ENCODE data around the gene HES2.

Gene HES2

GRCh38 chr1:6461538-6462411, 42.1 kb upstream of the HES2 start:
- Histone ChIP-seq H3K36me3 (replicated peaks) (peaks cover 17% of the 10 kb centered on the region), H3K27me3 (replicated peaks) (peaks cover 5% of the 10 kb centered on the region), H3K27ac (no peak overlapping the region), H3K4me3 (ENCODE audit: low read depth, low read length) (no peak overlapping the region)
- TF ChIP-seq CTCF (IDR thresholded peaks at IDR 0.05; ENCODE audit: low read depth, low read length, missing control alignments), result no peak
- no peak for DNase-seq
- in situ Hi-C loops (cut with HindIII; ENCODE audit: low pct_ligation_motif_present, low sequenced_read_pairs), result no loop called here

DNA sequence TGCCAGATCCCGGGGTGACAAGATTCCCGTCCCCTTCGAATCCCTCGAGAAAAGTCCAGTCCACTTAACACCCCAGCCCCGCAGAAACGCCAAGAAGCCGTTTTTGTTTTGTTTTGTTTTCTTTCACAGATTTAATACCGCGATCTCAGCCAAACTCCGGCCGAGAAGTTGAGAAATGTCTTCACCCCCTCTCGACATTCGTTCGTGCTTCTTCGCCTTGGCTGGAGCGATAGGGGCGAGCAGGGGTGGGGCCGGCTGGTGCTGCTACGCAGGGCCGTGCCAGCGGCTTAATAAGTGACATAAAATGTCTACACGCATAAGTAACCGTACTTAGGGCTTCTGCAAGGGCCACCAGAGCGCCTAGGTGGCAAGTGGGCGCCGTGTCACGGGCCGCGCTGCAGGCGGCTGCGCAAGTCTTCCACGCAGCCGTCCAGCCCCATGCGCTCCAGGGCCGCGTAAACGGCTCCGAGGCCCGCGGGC, 41.4 kb upstream of the HES2 start:
- peaks cover 6% of the 10 kb centered on the region for H3K27me3 ChIP-seq (replicated peaks)
- no peak overlapping the region for H3K4me3 ChIP-seq (ENCODE audit: low read depth, low read length)
- no peak for DNase-seq
- no peak overlapping the region for H3K27ac ChIP-seq
- H3K36me3 ChIP-seq (replicated peaks), result peaks cover 17% of the 10 kb centered on the region
- in situ Hi-C loops (cut with HindIII; ENCODE audit: low pct_ligation_motif_present, low sequenced_read_pairs), result no loop called here
- no peak for TF ChIP-seq CTCF (IDR thresholded peaks at IDR 0.05; ENCODE audit: low read depth, low read length, missing control alignments)

GRCh38 chr1:6460301-6461050, 40.8 kb upstream of the HES2 start:
- Histone ChIP-seq H3K27ac (no peak overlapping the region), H3K4me3 (ENCODE audit: low read depth, low read length) (no peak overlapping the region), H3K36me3 (replicated peaks) (peaks cover 17% of the 10 kb centered on the region), H3K27me3 (replicated peaks) (peaks cover 13% of the 10 kb centered on the region)
- DNase-seq, result no peak
- no peak for TF ChIP-seq CTCF (IDR thresholded peaks at IDR 0.05; ENCODE audit: low read depth, low read length, missing control alignments)
- in situ Hi-C loops (cut with HindIII; ENCODE audit: low pct_ligation_motif_present, low sequenced_read_pairs), result no loop called here

DNA sequence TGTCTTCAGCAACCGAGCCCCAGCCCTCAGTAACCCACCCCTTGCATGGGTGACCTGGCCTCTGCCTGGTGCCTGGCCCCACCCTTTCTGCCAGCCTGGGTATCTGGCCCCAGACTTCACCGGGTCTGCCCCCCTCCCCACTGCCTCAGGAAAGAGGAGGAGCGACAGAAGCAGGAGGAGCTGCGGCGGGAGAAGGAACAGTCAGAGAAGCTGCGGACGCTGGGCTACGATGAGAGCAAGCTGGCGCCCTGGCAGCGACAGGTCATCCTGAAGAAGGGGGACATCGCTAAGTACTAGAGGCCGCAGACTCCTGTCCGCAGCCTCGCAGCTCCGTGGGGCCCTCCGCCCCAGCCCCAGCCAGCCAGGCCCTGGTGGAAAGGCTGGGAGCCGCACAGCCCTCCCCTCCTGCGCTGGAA, 40.1 kb upstream of the HES2 start:
- Histone ChIP-seq H3K4me3 (ENCODE audit: low read depth, low read length) (no peak overlapping the region), H3K36me3 (replicated peaks) (peaks cover 17% of the 10 kb centered on the region), H3K27ac (no peak overlapping the region), H3K27me3 (replicated peaks) (peaks cover 19% of the 10 kb centered on the region)
- TF ChIP-seq CTCF (IDR thresholded peaks at IDR 0.05; ENCODE audit: low read depth, low read length, missing control alignments), result no peak
- DNase-seq, result no peak
- in situ Hi-C loops (cut with HindIII; ENCODE audit: low pct_ligation_motif_present, low sequenced_read_pairs), result no loop called here

DNA sequence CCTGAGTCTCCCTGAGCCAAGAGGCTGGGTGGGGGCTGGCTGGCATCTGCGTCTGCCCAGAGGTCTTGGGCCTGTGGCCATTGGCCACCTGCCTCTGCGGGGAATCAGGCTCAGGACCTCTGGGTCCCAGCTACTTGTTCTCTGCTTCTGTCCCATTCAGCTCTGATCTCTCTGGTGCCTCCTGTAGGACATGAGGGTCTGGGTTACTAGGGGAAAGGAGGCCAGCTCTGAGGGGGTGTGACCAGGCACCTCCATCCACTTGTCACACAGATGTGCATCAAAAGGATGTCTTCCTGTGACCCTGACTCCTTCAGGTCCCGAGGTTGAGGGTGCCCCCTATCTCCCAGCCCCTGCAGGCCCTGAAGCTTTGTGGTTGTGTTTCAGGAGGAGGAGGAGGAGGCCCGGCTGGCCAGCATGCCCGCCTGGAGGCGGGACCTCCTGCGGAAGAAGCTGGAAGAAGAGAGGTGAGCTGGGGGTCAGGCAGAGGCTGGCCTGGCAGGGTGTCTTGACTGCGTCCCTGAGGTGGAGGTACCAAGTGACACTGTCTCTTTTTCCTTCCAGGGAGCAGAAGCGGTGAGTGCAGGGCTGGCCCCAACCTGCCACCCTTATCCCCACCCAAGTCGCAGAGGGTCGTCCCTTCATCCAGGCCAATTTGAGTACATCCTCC, 37.2 kb upstream of the HES2 start:
- Histone ChIP-seq H3K27ac (no peak overlapping the region), H3K36me3 (replicated peaks) (peaks cover 8% of the 10 kb centered on the region), H3K4me3 (ENCODE audit: low read depth, low read length) (no peak overlapping the region), H3K27me3 (replicated peaks) (peaks cover 44% of the 10 kb centered on the region)
- in situ Hi-C loops (cut with HindIII; ENCODE audit: low pct_ligation_motif_present, low sequenced_read_pairs), result no loop called here
- no peak for DNase-seq
- TF ChIP-seq CTCF (IDR thresholded peaks at IDR 0.05; ENCODE audit: low read depth, low read length, missing control alignments), result no peak
